ENCODE results near the gene PRKCB.
"Not testable (repeated sequence)": the region's sequence is repeated elsewhere in the genome, so short reads cannot be mapped to it uniquely, and the experiment has no call there.

The PRKCB gene

DNA sequence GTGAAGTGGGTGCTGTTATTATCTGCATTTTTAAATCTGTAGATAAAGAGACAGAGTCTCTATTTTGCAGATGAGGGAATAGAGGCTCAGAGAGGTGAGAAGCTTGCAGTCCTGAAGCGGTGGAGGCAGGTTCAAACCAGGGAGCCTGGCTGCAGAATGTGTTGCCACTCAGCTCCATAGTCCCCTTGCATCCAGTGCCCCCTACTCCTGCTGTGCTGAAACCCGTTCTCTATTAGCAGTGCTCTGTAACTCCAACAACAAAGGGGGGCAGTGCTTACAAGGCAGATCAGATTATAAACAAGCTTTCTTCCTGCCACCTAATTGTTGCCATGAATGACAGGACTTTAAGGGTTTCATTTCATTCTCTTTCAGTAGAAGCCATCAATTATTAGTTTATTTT, 302.2 kb downstream of the PRKCB start:
- DNase-seq, result no peak

DNA sequence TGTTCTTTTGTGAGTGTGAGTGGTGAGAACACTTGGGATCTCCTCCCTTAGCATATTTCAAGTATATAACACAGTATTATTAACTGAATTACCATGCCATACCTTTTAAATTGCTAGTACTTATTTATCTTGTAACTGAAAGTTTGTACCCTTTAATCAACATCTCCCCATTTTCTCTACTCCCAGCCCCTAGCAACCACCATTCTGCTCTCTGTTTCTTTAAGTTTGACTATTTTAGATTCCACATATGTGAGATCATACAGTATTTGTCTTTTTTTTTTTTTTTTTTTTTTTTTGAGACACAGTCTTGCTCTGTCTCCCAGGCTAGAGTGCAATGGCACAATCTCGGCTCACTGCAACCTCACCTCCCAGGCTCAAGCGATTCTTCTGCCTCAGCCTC, 302.8 kb downstream of the PRKCB start:
- no peak for DNase-seq

DNA sequence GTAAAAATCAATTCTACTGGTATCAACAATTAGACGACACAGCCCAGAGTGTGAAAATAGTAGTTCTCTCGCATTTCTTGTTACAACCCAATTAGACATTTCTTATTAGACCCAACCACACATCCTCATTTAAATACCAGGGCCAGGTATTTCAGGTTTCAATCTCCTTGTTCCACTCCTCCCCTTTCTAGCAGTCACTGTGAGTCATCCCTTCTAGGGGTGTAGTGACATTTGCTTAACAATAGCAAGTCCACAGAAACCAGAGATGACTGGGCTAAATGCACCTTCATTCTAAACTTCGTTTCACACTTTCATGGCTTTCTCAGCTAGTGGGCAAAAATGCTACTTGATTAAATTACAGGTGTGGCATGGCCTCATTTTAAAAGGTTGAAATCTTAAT, 303.5 kb downstream of the PRKCB start:
- DNase-seq, result no peak

DNA sequence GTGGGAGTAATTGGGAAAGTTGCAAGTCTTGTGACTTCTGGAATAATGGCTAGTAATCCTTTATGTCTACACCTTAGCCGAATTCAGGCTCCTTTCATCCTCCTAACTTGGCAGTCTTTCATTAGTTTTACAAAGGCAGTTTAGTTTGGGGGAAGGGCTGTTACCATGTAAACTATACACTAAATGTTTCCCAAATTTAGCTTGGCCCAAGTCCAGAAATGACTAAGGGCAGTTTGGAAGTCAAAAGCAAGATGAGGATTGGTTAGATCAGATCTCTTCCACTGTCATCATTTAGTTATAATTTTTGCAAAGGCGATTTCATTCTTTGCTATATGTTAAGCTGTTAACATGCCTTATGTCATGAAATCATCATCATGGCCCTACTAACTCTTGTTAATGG, 304.9 kb downstream of the PRKCB start:
- no peak for DNase-seq

DNA sequence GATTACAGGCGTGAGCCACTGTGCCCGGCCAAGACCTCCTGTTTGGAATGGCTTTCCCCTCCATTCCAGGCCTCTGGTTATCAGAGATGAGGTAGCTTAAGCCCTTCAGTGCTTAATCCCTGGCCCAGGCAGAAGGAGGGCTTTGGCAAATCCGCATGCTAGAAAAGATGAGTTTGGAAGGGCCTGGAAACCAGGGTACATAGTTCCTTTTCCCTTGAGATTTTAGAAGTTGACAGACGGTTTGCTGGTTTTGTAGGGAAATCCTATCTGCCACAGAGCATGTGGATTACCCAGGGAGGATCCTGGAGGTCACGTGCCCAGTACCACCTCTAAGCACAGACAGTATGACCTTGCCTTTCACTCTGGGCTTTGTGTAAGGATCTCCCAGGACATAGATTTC, 305.7 kb downstream of the PRKCB start:
- no peak for DNase-seq

DNA sequence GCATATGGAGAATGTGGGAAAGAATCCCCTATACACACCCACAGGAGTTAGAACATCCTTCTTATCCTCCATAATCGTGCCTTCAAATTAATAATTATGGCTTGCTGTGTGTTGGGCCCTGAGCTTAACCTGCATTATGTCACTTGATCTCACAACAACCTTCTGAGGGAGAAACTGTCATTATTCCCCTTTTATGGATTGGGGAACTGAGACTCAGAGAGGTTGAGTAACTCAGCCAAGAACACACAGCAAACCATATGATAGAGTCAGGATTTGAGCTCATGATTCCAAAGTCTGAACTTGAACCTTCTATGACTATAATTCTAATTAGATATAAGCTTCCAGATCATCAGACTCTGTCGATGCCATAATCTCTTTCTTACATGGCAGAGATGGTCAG, 306.1 kb downstream of the PRKCB start:
- no peak for DNase-seq

DNA sequence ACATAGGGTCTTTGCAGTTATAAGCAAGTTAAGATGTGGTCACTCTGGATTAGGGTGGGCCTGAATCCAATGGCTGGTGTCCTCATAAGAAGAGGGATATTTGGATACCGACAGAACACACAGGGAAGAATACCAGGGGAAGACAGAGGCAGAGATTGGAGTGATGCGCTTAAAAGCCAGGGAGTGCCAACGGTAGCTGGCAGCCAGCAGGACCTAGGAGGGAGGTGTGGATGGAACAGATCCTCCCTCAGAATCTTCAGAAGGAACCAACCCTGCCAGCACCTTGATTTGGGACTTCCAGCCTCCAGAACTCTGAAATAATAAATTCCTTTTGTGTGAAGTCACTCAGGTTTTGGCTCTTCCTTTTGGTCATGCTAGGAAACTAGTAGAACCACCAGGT, 310.1 kb downstream of the PRKCB start:
- DNase-seq, result no peak

DNA sequence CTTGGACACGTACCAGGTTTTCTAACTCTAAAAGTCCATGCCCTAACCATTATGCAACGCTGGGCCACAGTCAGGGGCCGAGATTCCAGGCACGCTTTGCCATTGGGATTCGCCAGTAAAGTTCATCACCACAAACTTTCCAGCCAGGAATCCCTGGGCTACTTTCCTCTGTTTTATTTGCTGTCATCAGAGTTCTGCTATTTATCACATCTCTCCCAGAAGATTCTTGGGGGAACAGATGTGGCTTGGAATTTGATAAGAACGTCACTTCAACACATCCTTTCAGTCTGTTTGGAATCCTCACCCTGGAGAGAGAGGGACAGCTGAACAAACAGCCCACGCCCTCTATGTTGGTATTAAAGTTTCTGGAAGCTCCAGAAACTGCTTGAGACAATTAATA, 310.7 kb downstream of the PRKCB start:
- DNase-seq, result no peak

DNA sequence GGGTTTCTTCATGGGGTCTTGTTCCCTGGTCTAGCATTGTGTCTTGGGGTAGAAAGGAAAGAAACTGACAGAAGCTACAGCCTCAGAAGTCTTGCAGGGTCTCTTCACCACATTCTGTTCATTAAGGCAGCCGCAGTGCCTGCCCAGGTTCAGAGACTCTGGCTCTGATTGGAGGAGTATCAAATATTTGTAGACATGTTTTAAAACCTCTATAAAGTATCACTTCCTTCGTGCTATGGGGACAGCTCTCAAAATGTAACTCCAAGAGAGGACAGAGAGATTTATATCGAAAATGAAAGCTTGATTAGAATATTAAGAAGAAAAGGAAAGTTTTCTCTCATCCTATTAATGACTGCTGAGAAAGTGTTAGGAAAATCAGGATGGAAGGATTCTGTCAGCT, 313.3 kb downstream of the PRKCB start:
- no peak for DNase-seq

DNA sequence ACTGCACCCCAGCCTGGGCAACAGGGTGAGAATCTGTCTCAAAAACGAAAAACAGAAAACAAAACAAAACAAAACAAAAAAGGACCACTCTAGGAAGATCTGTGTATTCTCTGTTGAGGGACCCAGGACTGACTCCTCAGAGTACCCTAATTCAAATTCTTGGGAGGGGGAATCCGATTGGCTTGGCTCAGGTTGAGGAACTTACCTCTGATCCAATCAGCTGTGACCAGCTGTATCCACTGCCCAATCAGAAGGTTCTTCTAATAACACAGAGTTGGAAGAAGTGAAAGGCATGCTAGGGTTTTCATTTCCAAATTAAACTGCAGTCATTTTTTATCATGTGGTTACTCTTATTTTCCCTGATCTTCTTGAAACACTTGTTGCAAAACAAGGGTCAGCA, 314.5 kb downstream of the PRKCB start:
- no peak for DNase-seq

DNA sequence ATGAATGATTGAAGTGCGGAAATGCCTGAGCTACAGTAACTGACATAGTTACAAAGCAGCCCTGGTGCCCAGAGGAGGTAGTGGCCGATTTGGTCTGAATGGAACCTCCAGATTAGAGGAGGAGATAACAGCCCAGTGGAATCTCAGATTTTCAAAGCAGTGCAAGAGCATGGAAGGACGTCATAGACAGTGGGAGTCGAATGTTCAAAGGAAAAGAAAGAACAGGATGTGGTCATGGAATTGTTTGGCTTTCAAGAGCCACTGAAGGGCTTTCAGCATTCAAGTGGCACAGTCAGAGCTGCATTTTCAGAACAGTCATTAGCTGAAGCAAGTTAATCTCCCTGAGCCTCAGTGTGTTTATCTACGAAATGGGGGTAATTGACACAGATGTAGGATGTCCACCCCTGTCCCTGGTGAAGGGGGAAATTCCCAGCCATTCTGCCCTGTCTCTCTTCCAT, 315.7 kb downstream of the PRKCB start:
- no peak for DNase-seq

DNA sequence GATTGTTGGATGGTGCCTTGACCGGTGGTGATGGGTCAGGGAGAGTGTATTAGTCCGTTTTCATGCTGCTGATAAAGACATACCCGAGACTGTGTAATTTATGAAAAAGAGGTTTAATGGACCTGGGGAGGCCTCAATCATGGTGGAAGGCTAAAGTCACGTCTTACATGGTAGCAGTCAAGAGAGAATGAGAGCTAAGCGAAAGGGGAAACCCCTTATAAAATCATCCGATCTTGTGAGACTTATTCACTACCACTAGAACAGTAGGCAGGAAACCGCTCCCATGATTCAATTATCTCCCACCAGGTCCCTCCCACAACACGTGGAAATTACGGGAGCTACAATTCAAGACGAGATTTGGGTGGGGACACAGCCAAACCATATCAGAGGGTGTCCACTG, 316.3 kb downstream of the PRKCB start:
- DNase-seq, result not testable (repeated sequence)

DNA sequence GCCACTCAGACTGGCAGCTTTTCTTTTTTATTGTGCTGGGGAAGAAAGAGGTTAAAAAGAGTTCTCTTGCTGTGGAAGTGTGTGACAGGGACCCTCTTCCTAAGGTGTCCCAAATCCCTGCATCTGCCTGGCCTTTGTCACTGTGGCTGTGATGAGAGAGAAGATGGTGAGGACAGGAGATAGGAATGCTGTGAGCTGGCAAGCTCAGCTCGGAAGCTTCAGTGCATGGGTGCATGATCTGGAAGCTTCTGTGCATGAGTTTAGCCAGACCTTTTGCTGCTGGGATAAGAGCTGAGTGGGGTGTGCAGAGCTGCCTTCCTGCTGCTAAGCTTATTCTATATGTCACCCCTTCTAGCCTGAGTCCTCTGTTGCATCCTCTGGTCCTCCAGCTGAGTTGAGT, 317.0 kb downstream of the PRKCB start:
- DNase-seq, result no peak

DNA sequence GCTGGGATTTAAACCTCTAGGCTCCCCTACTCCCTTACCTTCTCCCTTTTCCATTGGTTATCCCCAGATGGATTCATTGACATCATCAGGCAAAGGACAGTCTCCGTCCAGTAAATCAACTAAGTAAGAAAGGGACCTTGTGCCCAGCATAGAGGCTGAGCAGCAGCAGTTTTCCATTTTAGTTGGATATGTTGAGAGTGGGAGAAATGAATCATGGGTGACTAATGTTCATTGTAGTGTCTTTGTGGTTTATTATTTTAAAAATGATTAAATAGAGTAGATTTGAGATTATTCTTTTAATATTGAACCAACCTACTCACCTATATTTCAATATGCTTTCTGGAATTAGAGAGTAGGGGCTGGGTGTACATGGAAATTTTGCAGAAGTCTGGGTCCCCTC, 321.0 kb downstream of the PRKCB start:
- no peak for DNase-seq

DNA sequence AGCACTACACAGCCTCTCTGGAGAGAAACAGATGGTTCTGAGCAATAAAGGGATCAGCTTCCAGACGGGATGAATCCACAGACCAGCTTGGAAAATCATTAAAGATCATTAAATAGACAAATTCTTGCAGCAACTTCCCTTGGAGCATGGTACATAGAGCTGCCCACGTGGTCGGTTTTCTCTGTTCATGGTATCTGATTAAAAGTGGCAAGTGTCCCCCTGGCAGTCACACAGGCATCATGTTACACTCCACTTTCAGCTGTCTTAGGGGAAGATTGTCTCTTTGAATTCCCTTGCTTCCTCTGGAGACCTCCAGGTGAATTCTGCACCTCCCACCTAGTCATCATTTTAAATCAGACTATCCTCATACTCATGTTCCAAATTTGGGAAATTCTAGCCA, 328.2 kb downstream of the PRKCB start:
- no peak for DNase-seq

DNA sequence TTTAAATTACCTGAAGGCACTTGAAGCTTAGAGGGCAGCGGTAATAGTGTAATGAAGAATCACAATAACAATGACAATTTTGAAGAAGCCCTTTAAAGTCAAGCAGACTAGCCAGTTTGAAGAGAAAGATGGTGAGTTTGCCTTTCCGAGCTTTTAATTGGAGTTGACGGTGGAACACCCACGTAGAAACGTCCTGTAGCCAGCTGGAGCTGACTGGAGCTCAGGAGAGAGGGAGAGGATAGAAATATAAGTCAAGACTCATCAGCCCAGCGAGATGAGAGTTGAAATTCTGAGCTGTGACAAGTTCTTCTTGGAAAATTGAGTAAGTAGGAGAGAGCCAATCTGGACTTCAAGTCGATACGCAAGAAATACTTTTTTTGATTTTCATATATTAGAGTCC, 328.6 kb downstream of the PRKCB start:
- DNase-seq, result no peak

DNA sequence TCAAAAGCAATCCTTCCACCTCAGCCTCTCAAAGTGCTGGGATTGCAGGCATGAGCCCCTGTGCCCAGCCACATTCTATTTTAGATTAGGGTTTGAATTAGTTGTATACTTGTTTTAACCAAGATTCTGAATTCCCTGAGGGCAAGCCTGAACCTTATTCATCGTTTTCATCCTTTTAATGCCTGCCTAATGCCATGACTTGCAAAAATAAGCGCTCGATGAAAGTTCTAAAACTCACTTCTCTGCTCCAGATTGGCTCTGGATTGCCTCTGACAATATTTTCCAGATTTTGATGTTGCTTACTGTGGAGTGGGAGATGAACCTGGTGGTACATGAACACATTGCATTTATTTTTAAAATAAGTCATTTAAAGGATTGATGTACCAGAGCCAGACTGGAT, 329.5 kb downstream of the PRKCB start:
- DNase-seq, result no peak

DNA sequence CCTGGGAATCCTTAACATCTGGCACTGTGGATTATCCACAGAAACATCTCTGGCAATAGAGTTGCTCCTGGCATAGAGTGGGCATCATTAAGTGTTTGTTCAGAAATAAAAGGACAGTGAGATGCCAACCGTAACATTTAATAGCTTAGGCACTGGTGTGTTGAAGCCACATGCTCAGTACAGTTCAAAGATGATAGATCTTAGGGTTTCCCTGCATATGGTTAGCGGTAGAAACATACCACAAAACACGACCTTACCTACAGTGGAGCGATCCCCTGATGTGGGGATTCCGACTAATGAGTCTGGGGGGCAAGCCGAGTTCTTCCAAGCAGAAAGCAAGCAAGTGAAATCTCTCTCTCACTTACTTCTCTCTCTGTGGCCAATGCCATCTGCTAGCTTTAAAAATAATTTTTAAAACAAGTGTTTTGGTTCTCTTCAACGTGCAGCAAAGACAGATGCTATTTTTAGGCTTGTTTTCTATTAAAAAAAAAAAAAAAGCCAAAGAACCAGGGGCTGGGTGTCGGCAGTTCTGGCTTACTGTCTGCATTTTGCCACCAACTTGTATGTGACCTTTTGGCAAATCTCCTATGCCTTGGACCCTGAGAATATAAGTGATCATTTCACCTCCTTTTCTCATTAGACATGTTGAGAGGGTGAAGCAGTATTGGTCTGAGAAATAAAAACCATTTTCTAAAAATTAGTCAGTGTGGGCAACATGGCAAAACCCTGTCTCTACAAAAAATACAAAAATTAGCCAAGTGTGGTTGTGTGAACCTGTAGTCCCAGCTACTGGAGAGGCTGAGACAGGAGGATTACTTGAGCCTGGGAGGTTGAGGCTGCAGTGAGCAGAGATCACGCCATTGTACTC, 331.1 kb downstream of the PRKCB start:
- DNase-seq, result no peak

DNA sequence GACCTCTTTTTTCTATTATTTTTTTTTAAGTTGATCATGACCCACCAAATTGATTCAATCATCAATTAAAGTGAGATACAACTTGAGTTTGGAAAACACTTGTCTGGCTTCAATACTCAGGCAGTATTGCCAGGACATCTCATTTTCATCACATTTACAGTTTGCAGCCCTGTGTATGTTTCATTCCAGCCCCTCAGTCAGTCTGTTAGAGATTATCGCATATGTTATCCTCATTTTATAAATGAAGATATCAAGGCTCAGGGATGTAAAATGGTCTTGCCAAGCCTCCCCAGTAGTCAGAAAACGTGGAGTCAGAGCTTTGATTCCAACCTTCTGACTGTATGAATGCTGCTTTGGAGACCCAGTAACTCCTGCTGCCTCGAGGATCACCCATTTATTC, 333.1 kb downstream of the PRKCB start:
- no peak for DNase-seq

DNA sequence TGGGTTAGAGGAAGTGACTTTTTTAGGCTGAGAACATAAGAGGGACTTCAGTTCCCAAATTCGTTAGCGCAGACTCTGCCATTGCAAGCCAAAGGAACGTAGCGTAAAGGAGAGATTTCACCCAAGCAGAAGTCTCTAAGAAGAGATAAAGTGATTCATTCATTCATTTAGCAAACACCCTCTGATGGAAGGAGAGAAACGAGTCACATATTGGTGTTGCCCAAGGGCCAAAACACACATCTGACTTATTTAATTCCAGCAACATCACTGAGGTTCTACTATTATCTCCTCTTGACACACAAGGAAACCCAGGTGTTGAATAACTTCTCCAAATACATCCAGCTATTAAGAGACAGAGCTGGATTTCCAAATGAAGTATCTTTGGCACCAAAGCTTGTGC, 334.6 kb downstream of the PRKCB start:
- DNase-seq, result no peak

DNA sequence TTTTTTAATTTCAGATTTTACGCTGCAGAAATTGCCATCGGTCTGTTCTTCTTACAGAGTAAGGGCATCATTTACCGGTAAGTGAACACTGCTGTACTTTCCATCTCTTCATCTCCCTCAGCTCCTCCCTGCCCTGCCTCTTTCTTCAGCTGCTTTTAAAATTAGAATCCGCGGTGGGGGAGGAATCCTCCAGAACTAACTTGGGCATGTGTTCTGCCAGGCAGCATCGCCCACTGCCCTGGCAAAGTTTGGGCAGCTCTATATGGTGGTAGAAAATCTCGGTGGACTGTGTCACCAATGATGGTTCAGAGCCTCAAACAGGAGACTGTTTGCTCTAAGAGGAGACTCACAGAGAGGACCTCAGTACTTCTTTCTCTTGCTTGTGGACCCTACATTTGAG, 338.7 kb downstream of the PRKCB start:
- DNase-seq, result no peak

DNA sequence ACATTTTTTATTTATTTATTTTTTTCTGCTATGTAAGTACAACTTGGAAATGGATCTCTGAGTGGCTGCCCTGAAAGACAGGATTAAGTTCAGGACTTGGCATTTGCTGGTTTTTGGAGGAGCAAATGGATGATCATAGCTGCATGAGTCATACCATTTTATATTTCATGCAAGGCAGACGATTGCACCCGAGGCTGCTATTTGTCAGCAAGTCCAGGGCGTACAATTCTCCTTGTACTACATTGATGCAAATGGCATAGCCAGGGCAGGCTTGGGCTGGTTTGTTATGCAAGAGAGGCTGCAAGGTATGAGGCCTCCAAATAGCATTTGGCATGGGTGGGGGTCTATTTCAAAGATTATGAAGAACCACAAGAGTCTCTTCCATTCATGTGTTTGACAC, 339.2 kb downstream of the PRKCB start:
- no peak for DNase-seq

DNA sequence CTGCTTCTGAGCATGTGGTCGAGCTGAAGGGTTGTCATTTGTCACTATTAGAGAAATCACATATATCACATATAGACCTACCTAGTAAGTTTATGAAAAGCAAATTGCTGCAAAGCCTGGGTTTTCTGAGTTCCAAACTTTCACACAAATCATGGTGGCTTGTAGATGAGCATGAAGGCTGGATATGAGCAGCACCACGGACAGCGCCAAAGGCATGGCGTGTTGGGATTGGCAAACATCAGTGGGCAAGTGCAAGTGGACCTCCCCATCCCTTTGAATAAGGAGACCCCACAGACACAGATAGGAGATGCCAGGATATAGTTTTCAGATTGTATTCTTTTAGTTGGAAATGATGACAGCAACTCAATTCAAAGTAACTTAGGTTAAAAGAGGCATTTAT, 342.7 kb downstream of the PRKCB start:
- DNase-seq, result no peak

DNA sequence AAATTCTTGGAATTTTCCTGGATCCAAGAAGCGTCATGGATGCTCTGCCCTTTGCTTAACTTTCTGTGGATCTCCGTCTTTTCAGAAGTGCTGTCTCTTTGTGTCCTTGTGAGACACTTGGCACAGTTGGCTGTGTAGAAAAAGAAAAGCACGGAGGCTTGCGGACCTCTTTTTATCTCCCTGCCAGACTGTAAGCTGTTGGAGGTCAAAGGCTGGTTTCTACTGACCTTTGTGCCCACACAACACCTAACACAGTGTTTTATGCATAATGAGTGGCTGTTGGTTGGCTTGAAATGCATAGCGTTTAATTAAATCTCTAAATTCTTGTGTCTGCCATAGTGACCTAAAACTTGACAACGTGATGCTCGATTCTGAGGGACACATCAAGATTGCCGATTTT, 344.7 kb downstream of the PRKCB start:
- no peak for DNase-seq

DNA sequence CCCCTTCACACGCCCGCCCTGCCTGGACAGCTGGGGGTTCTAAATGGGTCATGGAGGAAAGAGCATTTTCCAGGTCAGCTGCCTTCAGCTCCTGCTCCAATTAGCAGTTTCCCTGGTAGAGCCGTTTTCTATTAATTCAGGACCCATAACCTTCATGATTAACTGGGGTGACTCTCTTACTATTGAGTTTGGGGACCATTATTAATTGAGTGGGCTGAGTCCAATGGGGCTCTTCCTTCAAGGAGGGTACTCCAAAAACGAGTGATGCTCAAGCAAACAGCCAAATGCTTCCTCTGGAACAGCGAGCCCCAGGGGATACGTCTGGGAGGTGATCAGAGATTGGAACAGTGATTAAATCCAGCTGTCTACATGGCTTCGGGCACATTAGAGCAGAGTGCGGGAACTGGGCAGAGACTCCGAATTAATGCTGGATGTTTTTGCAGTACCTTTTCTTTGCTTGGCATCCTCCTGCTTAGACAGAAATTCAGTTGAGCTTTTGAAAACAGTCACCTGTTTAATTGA, 352.3 kb downstream of the PRKCB start:
- DNase-seq, result no peak
